Endodermal cell (in vitro differentiated cells): ENCODE measurements around the gene DYNC2LI1. TPM values are rescaled to one million over a fixed set of nuclear protein-coding genes. Genes with fewer than 3 reads are reported as not detected.

ENCODE experiments used
- DNase-seq: peaks from one replicate; pipeline ENCODE4 v3.0.0-alpha.2; 2017
- H3K27ac ChIP-seq: 2 replicates; pipeline ENCODE4 v1.5.1; 2013; ENCODE audit warnings: mild to moderate bottlenecking, low read depth, low read length, moderate library complexity
- H3K27me3 ChIP-seq: 2 replicates; pipeline ENCODE4 v1.6.1; 2013; ENCODE audit warnings: mild to moderate bottlenecking, low read length, moderate library complexity; ENCODE audit not compliant: insufficient read depth, control insufficient read depth, poor library complexity, severe bottlenecking
- H3K36me3 ChIP-seq: 2 replicates; pipeline ENCODE4 v1.7.0; 2013; ENCODE audit warnings: mild to moderate bottlenecking, low read length, moderate library complexity; ENCODE audit not compliant: control insufficient read depth, insufficient read depth
- H3K4me1 ChIP-seq: one replicate; pipeline ENCODE4 v1.7.0; 2013; ENCODE audit warnings: low read length; ENCODE audit not compliant: control insufficient read depth, insufficient read depth
- H3K4me3 ChIP-seq: 2 replicates; pipeline ENCODE4 v1.5.1; 2013; ENCODE audit warnings: mild to moderate bottlenecking, low read length, moderate library complexity
- H3K9ac ChIP-seq: 2 replicates; pipeline ENCODE4 v1.6.1; 2013; ENCODE audit warnings: mild to moderate bottlenecking, low read length, moderate library complexity; ENCODE audit not compliant: poor library complexity, severe bottlenecking; ENCODE audit errors: extremely low read depth
- H3K9me3 ChIP-seq: 2 replicates; pipeline ENCODE4 v1.6.1; 2013; ENCODE audit warnings: mild to moderate bottlenecking, low read length, moderate library complexity; ENCODE audit not compliant: control insufficient read depth
- H3K27ac Mint-ChIP-seq: 2 replicates; pipeline ENCODE4 v1.8.0; 2020; ENCODE audit warnings: mixed read lengths
- H3K27me3 Mint-ChIP-seq: 2 replicates; pipeline ENCODE4 v1.8.0; 2021; ENCODE audit warnings: mild to moderate bottlenecking, mixed read lengths; ENCODE audit not compliant: insufficient read depth
- H3K36me3 Mint-ChIP-seq: 2 replicates; pipeline ENCODE4 v1.8.0; 2020; ENCODE audit warnings: low read depth, mixed read lengths
- H3K4me1 Mint-ChIP-seq: 2 replicates; pipeline ENCODE4 v1.8.0; 2020; ENCODE audit warnings: mixed read lengths
- H3K4me3 Mint-ChIP-seq: 2 replicates; pipeline ENCODE4 v1.8.0; 2020; ENCODE audit warnings: mild to moderate bottlenecking, moderate library complexity, mixed read lengths
- H3K9me3 Mint-ChIP-seq: 2 replicates; pipeline ENCODE4 v1.8.0; 2020; ENCODE audit warnings: mild to moderate bottlenecking, mixed read lengths
- WGBS, 2 experiments: methylation state at CpG; one replicate each; pipeline versions ENCODE4 v1.1.5 to v1.1.7; 2013; ENCODE audit warnings: missing lambda C conversion rate in 2 of 2, mixed read lengths in 1 of 2; ENCODE audit not compliant: insufficient coverage in 1 of 2, insufficient read length in 1 of 2; 5-methylcytosine and 5-hydroxymethylcytosine counted together
- total RNA-seq, 2 donors: library from RNA; stranded (reverse); fragmentation: NEBNext Ultra II Directional in 1 of 2; extraction: Animal tissue kit (Norgen Biotek cat#: 25700) in 1 of 2; gene quantifications; 2 replicates in 1 of 2; 3 replicates in 1 of 2; pipeline ENCODE4 v1.2.1, GENCODE V29; 2021
- TF ChIP-seq, protein P1 (sequence below): fragments of 200-600 bp; sonication (generic); conservative IDR thresholded peaks from 2 replicates; pipeline ENCODE4 v1.5.0; 2021; ENCODE audit warnings: antibody characterized with exemption, mild to moderate bottlenecking

The DYNC2LI1 gene
- total RNA-seq, 2 donors from 2014 or later = 17.1 to 39.7 TPM

DNA sequence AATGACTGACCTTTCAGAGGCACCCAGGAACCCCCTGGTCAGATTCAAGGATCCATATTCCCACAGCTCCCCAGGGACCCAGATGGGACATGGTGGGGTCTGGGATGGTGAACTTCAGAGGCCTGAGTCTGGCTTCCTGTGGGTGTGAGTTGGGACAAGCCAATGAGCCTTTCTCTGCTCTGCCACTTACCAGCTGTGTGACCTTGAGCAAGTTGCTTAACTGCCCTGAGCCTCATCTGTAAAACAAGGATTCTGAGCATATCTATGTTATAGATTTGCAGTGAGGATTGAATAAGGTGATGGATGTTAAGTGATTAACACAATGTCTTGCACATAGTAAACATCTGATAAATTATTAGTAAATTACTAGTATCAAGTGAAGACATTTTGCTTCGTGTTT, 71.3 kb downstream of the DYNC2LI1 start:
- H3K4me1 ChIP-seq = no peaks in the 10 kb centered on the region
- H3K27ac ChIP-seq = no peak overlapping the region
- H3K27me3 Mint-ChIP-seq = peaks cover 6% of the 10 kb centered on the region
- WGBS, 2 experiments = 83% methylated on average over 1 of the region's 1 CpG; no CpG with 5 or more reads in 1 of the 2 experiments
- peak; percentile 28 for DNase-seq
- TF ChIP-seq, protein P1, sequence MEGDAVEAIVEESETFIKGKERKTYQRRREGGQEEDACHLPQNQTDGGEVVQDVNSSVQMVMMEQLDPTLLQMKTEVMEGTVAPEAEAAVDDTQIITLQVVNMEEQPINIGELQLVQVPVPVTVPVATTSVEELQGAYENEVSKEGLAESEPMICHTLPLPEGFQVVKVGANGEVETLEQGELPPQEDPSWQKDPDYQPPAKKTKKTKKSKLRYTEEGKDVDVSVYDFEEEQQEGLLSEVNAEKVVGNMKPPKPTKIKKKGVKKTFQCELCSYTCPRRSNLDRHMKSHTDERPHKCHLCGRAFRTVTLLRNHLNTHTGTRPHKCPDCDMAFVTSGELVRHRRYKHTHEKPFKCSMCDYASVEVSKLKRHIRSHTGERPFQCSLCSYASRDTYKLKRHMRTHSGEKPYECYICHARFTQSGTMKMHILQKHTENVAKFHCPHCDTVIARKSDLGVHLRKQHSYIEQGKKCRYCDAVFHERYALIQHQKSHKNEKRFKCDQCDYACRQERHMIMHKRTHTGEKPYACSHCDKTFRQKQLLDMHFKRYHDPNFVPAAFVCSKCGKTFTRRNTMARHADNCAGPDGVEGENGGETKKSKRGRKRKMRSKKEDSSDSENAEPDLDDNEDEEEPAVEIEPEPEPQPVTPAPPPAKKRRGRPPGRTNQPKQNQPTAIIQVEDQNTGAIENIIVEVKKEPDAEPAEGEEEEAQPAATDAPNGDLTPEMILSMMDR = no peak
- no peaks in the 10 kb centered on the region for H3K36me3 Mint-ChIP-seq
- no peak overlapping the region for H3K27ac Mint-ChIP-seq
- no peak overlapping the region for H3K9ac ChIP-seq
- no peaks in the 10 kb centered on the region for H3K9me3 Mint-ChIP-seq
- no peaks in the 10 kb centered on the region for H3K4me1 Mint-ChIP-seq
- H3K4me3 ChIP-seq = no peak overlapping the region
- H3K36me3 ChIP-seq = no peaks in the 10 kb centered on the region
- no peak overlapping the region for H3K4me3 Mint-ChIP-seq
- peaks cover 11% of the 10 kb centered on the region for H3K27me3 ChIP-seq
- no peaks in the 10 kb centered on the region for H3K9me3 ChIP-seq

DNA sequence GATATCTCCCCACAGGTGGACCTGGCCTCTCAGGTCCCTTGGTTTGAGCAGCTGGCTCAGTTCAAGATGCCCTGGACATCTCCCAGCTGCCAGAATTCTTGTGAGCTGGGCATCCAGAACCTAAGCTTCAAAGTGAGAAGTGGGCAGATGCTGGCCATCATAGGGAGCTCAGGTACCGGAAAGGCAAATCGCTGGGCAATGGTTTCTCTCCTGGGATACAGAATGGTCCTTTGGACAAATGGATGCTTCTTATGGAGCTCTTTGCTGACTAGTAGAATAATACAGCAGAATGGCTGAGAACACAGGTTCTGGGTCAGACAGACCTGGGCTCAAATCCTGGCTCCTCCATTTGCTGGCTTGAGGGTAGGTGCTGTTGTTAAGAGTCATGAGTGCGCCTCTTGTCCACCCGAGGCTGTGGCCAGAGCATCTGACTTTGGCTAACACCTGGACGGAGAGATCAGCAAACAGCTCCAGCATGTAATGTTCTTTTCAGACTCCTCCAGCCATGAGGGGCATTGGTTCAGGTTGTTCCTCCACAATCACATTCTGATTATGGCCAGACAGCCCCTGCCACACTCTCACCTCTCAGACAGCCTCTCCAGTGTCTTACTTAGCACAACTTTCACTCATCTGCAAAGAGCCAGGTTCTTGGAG, 72.4 kb downstream of the DYNC2LI1 start:
- Histone ChIP-seq H3K27ac (no peak overlapping the region), H3K36me3 (no peaks in the 10 kb centered on the region), H3K9ac (no peak overlapping the region), H3K9me3 (no peaks in the 10 kb centered on the region), H3K4me3 (no peak overlapping the region), H3K4me1 (no peaks in the 10 kb centered on the region), H3K27me3 (peaks cover 11% of the 10 kb centered on the region)
- Mint-ChIP-seq H3K4me3 (no peak overlapping the region), H3K36me3 (no peaks in the 10 kb centered on the region), H3K4me1 (no peaks in the 10 kb centered on the region), H3K27ac (no peak overlapping the region), H3K27me3 (peaks cover 8% of the 10 kb centered on the region), H3K9me3 (no peaks in the 10 kb centered on the region)
- WGBS, 2 experiments = 92 to 93% methylated on average over 5 of the region's 5 CpGs
- TF ChIP-seq, protein P1 = no peak
- peak; percentile 26 for DNase-seq

DNA sequence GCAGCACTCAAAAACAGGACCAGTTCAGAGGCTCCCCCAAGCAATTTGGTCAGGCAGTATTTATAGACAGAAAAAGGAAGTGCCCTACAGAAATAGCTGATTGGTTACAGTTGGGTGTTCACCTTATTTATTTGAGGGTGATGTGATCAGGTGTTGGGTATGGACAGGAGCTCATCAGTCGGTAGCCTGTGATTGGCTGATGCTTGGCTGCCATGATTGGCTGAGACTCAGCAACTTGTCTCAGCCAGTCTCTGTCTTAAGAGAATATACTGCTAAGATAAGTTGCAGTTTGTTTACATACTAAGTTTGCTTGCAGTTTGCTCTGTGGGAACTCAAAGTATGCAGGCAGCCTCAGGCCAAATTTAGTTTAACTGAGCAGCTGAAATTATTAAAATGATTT, 74.4 kb downstream of the DYNC2LI1 start:
- H3K9me3 ChIP-seq = no peaks in the 10 kb centered on the region
- no peak overlapping the region for H3K9ac ChIP-seq
- no peaks in the 10 kb centered on the region for H3K4me1 Mint-ChIP-seq
- H3K27me3 ChIP-seq = peaks cover 26% of the 10 kb centered on the region
- H3K36me3 ChIP-seq = no peaks in the 10 kb centered on the region
- no peak overlapping the region for H3K27ac ChIP-seq
- TF ChIP-seq, protein P1 = no peak
- 81 to 88% methylated on average over 1 of the region's 1 CpG for WGBS, 2 experiments
- H3K9me3 Mint-ChIP-seq = no peaks in the 10 kb centered on the region
- no peak overlapping the region for H3K4me3 ChIP-seq
- no peak overlapping the region for H3K27ac Mint-ChIP-seq
- no peaks in the 10 kb centered on the region for H3K36me3 Mint-ChIP-seq
- DNase-seq = peak; percentile 24
- H3K27me3 Mint-ChIP-seq = peaks cover 10% of the 10 kb centered on the region
- no peaks in the 10 kb centered on the region for H3K4me1 ChIP-seq
- no peak overlapping the region for H3K4me3 Mint-ChIP-seq
